Activated CD4-positive, alpha-beta T cell treated with anti-CD3 and anti-CD28 coated beads, Interleukin-2, amount 50 U/mL, for 16 hours (primary cell): ENCODE data around the gene KCTD16.

Source experiments
- DNase-seq: peaks from one replicate; pipeline ENCODE4 v3.0.0-alpha.2; 2020

The KCTD16 gene

GRCh38 chr5:144170276-144171024, at the start of gene KCTD16, which contains the start of gene YIPF5:
KCTD16 (plus strand) TSS chr5:144170873.
YIPF5 (minus strand) TSS chr5:144170659; CDS start chr5:144169955, 704 bp downstream.
- DNase-seq: peak; percentile 98

DNA sequence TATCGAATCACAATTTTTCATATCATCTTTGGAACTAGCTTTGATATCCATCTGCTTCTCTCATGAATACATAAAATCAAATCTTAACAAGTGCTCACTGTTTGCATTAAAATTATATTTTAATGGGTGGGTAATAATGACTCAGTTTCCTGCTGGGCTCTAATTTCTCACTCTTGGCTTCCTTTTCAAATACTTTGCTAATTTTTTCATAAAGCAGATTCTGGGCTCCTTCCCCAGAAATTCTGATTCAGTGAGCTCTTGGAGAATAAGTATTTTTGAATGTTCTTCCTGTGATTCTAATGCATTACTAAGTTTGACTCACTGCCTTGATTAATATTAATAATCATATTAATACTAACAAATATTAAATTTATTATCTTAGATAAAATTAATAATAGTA, 49.1 kb upstream of the KCTD16 start:
- no peak for DNase-seq

DNA sequence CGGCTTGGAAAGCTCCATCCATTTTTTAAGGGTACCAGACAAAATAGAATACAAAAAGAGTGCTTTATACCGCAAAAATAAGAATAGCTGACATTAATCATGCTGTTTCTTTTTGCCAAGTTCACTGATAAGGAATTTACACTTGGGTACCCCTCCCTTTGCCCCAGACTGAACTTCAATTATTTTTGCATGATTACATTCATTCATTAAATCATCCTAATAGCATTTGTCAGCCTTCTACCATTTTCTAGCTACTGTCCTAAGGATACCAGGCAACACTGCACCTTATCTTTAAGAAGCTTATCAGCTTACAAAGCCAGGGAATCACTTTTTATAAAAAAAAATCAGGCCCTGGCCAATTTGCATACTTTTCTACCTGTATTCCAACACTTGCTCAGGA, 48.6 kb upstream of the KCTD16 start:
- no peak for DNase-seq

- DNase-seq: no peak
Measured at GRCh38 chr5:144122641-144123040, 48.0 kb upstream of the KCTD16 start.

- DNase-seq: no peak
Measured at GRCh38 chr5:144125163-144125726, 45.4 kb upstream of the KCTD16 start.

GRCh38 chr5:144126707-144127106, 44.0 kb upstream of the KCTD16 start:
- no peak for DNase-seq

- no peak for DNase-seq
Measured at GRCh38 chr5:144128844-144129243, 41.8 kb upstream of the KCTD16 start.

GRCh38 chr5:144130306-144130705, 40.4 kb upstream of the KCTD16 start:
- no peak for DNase-seq

- no peak for DNase-seq
Measured at GRCh38 chr5:144131261-144131660, 39.4 kb upstream of the KCTD16 start.

DNA sequence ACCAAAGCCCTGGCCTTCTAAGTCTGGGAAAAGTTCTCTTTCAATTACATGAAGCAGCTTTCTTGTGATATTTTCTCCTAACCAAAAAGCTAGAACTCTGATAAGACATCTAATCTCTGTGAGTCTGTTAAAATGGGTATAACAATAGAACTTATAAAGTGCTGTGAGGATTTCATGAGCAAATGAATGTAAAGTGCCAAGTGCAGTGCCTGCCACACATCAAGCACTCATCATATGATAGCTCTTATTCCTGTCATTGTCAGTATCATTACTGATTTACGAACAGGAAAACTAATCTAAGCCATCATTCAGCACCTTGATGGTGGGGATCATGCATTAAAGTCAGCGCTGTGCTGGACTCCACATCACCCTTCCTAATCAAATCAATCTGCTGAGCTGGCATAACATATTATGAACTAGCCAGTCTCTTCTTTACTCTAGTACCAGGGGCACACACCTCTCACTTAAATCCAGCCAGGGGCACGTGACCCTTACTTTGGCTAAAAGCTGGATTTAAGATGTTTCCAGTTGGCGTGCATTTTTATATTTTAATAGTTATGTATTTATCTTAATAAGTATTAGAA, 37.5 kb upstream of the KCTD16 start:
- no peak for DNase-seq

GRCh38 chr5:144134194-144134826, 36.4 kb upstream of the KCTD16 start:
- no peak for DNase-seq

DNA sequence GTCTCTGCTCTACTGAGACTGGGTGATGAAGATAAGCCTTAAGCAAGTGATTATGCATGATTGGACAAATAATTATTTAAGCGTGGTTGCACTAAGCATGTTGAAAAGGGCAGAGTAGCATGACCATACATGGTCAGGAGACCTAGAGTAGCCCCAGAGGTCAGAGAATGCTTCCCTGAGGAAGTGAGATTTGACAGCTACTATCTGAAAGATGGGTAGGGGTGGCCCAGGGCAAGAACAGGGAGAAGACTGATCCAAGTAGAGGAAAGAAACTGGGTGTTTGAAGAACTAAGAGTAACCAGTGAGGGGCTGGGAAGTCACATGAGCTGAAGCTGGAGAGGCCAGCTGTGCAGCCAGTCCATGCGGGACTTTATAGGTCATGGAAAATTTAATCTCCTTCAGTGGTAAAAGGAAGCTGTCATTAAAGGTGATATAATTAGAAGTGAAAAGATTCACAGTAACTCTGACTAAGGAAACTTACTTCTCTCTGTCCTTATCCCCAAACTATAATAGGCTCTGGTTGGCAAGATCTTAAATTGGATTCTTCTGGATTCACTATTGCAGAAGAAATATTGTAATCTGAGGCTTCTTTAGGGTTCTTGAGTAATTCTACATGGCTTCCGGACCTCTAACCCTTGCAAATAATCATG, 35.4 kb upstream of the KCTD16 start:
- DNase-seq: no peak

DNA sequence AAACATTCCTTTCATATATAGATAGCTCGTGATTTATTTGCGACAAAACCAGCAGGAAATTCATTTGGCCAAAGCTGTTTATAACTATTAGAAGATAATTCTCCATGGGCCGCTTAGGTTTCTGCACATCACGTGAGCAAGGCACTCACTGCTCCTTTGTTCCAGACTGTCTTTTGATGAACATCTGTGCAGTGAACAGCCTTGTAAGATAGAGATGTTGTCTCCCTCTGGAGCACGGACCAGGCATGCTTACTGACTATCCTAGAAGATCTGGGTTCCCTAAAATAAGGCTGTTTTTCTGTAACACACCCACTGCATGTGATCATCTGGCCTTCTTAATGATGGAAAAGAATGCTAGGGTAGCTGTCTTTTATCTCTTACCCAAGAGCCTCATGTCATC, 31.1 kb upstream of the KCTD16 start:
- DNase-seq: no peak

DNA sequence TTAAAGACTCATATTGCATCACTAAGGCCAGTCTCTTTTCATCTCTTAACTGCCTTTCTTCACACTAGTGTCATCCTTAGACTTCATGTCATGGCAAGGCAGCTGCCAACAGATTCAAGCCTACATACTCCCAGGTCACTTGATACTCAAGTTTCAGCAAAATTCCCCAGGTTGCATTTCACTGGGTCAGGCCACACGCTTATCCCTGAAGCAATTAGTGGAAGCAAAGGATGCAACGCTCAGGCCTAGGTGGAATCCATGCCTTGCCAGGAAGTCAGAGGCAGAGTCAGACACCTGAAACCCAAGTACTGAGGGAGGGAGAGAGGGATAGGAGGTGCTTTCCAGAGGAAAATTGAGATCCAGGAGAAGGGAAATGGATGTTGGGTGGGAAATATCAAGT, 29.1 kb upstream of the KCTD16 start:
- DNase-seq: no peak

DNA sequence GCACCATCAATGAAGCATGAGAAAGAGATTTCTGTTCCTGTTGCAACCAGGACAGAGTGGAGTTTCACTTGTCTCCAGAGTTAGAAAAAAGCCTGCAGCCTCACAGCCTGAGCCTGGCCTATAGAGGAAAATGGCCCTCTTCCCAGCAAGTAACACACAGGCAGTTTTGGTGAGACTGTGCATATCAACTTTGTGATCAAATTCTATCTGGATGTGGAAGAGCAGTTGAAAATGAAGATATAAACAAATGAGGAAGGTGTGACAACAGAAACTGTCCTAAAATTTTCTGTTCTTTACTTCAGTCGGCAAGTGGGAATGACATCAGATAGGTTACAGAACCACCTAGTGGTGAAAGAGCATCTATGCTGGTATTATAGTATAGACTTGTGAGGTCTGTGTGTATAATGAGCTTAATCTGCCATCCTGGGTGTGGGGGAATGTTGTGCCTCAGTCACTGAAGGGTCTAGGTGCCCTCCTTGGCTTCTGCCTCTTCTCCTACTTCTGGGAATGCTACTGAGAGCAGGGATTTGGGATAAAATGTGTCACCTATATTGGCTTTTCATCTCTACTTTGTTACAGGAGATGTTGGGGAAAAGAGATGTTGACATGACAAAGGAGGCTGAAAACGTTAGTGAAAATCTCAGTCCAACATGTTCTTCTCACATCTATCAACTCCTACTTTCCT, 28.4 kb upstream of the KCTD16 start:
- DNase-seq: peak; percentile 45

- no peak for DNase-seq
Measured at GRCh38 chr5:144142824-144143162, 27.9 kb upstream of the KCTD16 start.

DNA sequence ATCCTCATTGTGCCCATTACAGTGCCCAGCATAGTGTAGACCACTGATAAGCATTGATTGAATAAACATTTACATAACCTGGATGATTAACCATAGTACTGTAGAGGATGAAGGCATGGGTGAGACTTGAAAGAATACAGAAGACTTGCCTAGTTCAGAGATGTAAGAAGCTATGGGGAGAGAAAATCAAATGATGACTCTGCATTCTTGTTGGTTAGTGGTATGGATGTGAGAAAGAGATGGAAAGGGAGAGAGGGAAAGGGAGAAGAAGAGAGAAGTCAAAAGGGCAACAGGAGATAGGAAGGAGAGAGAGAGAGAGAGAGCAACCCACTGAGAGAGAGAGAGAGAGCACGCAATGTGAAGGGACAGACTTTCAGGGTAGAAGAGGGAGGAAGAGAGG, 27.0 kb upstream of the KCTD16 start:
- no peak for DNase-seq

DNA sequence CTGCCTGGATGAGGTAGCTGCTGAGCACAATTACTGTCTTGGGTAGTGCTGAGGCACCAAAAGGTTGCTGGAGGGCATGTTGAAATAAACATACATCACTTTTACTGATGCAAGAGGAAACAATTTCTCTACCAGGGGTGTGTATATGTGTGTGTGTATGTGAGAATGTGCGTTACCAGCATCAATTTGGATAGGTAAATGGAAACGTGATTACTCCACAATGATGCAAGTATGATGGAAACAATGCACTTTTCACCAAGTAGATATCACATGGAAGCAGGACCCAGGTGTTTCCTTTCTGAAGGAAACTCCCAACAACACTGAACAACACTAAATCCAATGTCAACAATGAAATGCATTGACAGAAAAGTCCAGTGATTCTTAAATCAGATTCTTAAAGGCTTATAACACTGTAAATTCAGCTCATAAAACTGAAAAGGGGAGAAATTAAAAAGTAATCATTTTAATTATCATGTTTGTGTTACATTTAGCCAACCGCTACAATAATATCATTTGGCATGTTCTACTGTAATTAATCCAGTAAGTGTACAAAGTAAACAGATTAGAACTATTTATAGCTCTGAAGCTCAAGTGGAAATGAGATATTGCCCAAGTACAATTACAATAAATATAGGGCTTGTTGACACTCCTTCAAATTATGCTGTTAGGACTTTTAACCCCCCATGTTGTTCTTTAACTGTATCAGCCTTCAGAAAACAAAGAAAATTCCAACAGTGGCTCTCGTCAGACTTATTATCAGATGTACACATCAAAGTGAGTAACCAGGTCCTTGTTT, 25.5 kb upstream of the KCTD16 start:
- no peak for DNase-seq

GRCh38 chr5:144151026-144151425, 19.6 kb upstream of the KCTD16 start:
- no peak for DNase-seq

DNA sequence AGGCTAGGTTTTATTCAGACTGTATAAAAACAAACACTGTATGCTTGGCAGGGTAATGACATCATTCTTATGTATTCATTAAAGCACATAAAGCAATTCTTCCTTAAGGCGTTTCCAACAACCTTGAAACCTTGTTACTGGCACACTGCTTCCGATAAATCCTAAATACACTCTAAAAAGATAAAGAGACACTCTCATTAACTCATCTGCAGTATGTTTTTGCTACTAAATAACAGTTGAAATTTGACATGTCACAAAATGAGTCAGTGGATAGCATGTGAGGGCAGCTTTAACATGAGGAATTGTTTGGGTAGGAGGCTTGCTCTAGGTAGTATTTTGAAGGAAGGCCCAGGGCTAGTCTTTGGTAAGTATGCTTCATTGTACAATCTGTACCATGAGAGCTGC, 13.9 kb upstream of the KCTD16 start:
- DNase-seq: no peak

DNA sequence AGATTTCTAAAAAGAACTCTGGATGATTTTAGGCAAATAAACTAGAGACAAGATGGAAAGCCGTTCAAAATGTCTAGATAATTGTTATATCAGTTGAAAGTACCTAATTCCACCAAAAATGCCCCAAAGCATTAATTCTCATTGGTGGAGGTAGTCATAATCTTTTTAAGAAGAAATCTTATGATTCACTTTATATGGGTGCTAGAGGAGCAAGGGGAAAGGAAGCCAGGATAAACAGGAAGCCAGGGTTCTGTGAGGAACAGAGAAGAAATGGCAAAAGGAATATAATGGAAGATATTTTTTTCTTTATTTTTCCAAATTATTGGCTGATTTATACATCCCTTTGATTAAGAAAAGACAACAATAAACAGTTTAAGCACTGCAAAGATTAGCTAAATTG, 8.0 kb upstream of the KCTD16 start:
- DNase-seq: no peak

DNA sequence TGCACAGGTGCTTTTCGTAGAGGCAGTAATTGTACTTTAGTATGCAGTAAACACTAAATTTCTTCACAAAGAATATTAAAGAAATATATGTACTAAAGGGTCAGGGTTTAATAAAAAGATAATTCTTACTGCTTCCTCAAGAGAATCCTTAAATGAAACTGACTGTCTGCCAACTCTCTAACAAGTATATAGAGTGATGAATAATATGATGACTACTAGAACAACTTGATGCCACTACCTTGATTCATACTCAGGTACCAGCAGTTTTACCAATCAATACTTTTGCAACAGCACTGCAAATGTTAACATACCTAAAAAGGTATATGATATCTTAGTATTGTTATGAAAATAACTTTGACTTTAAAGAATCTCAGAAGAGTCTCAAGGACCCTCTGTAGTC, 4.0 kb upstream of the KCTD16 start:
- DNase-seq: no peak
